HG03460 (cell line): ENCODE results near the gene SLC25A18.

ENCODE experiments used
- ATAC-seq: cut with Tn5 transposase; IDR thresholded peaks from one replicate; pipeline ENCODE4 v1.9.1; 2021; ENCODE audit not compliant: unreplicated experiment

SLC25A18 gene

GRCh38 chr22:17569971-17570511, 6.7 kb downstream of the SLC25A18 start:
- no peak for ATAC-seq

GRCh38 chr22:17570851-17571631, 7.7 kb downstream of the SLC25A18 start:
- ATAC-seq: no peak

GRCh38 chr22:17575151-17575550, 11.9 kb downstream of the SLC25A18 start:
- no peak for ATAC-seq

GRCh38 chr22:17575681-17576080, 12.4 kb downstream of the SLC25A18 start:
- no peak for ATAC-seq

GRCh38 chr22:17576470-17576869, 13.2 kb downstream of the SLC25A18 start:
- no peak for ATAC-seq

GRCh38 chr22:17578136-17578754, 14.9 kb downstream of the SLC25A18 start:
- no peak for ATAC-seq

- ATAC-seq: no peak
These were observed 16.3 kb downstream of the SLC25A18 start for GRCh38 chr22:17579535-17579981.

GRCh38 chr22:17580441-17581031, 17.2 kb downstream of the SLC25A18 start:
- no peak for ATAC-seq

GRCh38 chr22:17581056-17581455, 17.8 kb downstream of the SLC25A18 start:
- no peak for ATAC-seq

GRCh38 chr22:17581631-17582030, 18.3 kb downstream of the SLC25A18 start:
- ATAC-seq: no peak

- no peak for ATAC-seq
These were observed 19.9 kb downstream of the SLC25A18 start for GRCh38 chr22:17583151-17583550.

GRCh38 chr22:17586831-17587440, 23.6 kb downstream of the SLC25A18 start:
- no peak for ATAC-seq

- no peak for ATAC-seq
These were observed 24.3 kb downstream of the SLC25A18 start for GRCh38 chr22:17587629-17588028.

- ATAC-seq: no peak
These were observed 25.3 kb downstream of the SLC25A18 start for GRCh38 chr22:17588606-17589005.

GRCh38 chr22:17589810-17590375, 26.6 kb downstream of the SLC25A18 start:
- ATAC-seq: no peak

GRCh38 chr22:17590586-17590985, 27.3 kb downstream of the SLC25A18 start:
- ATAC-seq: no peak

- no peak for ATAC-seq
These were observed 28.9 kb downstream of the SLC25A18 start for GRCh38 chr22:17592201-17592600.

- no peak for ATAC-seq
These were observed 32.9 kb downstream of the SLC25A18 start for GRCh38 chr22:17596226-17596625.

GRCh38 chr22:17597217-17597616, 33.9 kb downstream of the SLC25A18 start:
- ATAC-seq: no peak

GRCh38 chr22:17598318-17598717, 35.0 kb downstream of the SLC25A18 start:
- no peak for ATAC-seq

- no peak for ATAC-seq
These were observed 37.7 kb downstream of the SLC25A18 start for GRCh38 chr22:17601031-17601430.
